PC-3 (cell line): ENCODE measurements around the gene FAM117B. TPM values are rescaled to one million over a fixed set of nuclear protein-coding genes. Genes with fewer than 3 reads are reported as not detected.

Source experiments
- ATAC-seq: fragments of 200-7000 bp; cut with Tn5 transposase; 2 replicates; pipeline ENCODE4 v1.9.1; 2020; ENCODE audit warnings: mild to moderate bottlenecking, moderate library complexity
- BruUV-seq: library from RNA; stranded (reverse); fragments of 400-500 nt; replicated peaks from 2 replicates; lab custom pipeline; 2021; lab: Mats Ljungman, UMichigan
- CTCF ChIA-PET: fragments of 300-600 bp; sonication (Branson Sonifier 250); formaldehyde crosslinking; loops from one replicate; lab custom pipeline; 2022; ENCODE audit warnings: antibody characterized with exemption; lab: Charles Lee
- POLR2A ChIA-PET: fragments of 300-600 bp; sonication (Branson Sonifier 250); formaldehyde crosslinking; loops from one replicate; lab custom pipeline; 2022; ENCODE audit warnings: antibody characterized with exemption; ENCODE audit not compliant: unreplicated experiment; lab: Charles Lee
- DNase-seq: peaks from one replicate; pipeline ENCODE4 v3.0.0-alpha.2; 2015
- H2AFZ ChIP-seq: fragments of 300-600 bp; sonication (generic); 2 replicates; pipeline ENCODE4 v1.6.0; 2016; ENCODE audit warnings: antibody characterized with exemption, low read length
- H3F3A ChIP-seq: fragments of 300-600 bp; sonication (generic); one replicate; pipeline ENCODE4 v1.6.0; 2017; ENCODE audit warnings: antibody characterized with exemption, low read length, control low read depth, mild to moderate bottlenecking; ENCODE audit not compliant: unreplicated experiment
- H3K27ac ChIP-seq: fragments of 300-600 bp; sonication (generic); 2 replicates; pipeline ENCODE4 v1.5.1; 2016; ENCODE audit warnings: mild to moderate bottlenecking, low read length
- H3K27me3 ChIP-seq: fragments of 300-600 bp; sonication (generic); 2 replicates; pipeline ENCODE4 v1.6.1; 2016; ENCODE audit warnings: low read length, mixed read lengths
- H3K36me3 ChIP-seq: fragments of 300-600 bp; sonication (generic); 2 replicates; pipeline ENCODE4 v1.6.1; 2016; ENCODE audit warnings: low read depth, mixed run types, low read length, mixed read lengths
- H3K4me1 ChIP-seq: fragments of 300-600 bp; sonication (generic); 2 replicates; pipeline ENCODE4 v1.5.1; 2016; ENCODE audit warnings: low read length; ENCODE audit not compliant: insufficient read depth
- H3K4me2 ChIP-seq: fragments of 300-600 bp; sonication (generic); 2 replicates; pipeline ENCODE4 v1.6.0; 2016; ENCODE audit warnings: low read length
- H3K4me3 ChIP-seq: fragments of 300-600 bp; sonication (generic); 2 replicates; pipeline ENCODE4 v1.5.1; 2016; ENCODE audit warnings: mild to moderate bottlenecking, low read length, mixed read lengths
- H3K79me2 ChIP-seq: fragments of 300-600 bp; sonication (generic); 2 replicates; pipeline ENCODE4 v1.6.1; 2017; ENCODE audit warnings: low read length, mixed read lengths
- H3K9ac ChIP-seq: fragments of 300-600 bp; sonication (generic); 2 replicates; pipeline ENCODE4 v1.6.0; 2016; ENCODE audit warnings: mild to moderate bottlenecking, low read length
- H3K9me2 ChIP-seq: fragments of 300-600 bp; sonication (generic); replicated peaks from 2 replicates; pipeline ENCODE4 v1.6.1; 2016; ENCODE audit warnings: mixed run types, low read length, mixed read lengths
- H3K9me3 ChIP-seq: fragments of 300-600 bp; sonication (generic); 2 replicates; pipeline ENCODE4 v1.6.1; 2016; ENCODE audit warnings: low read length, mixed read lengths
- H4K20me1 ChIP-seq: fragments of 300-600 bp; sonication (generic); 2 replicates; pipeline ENCODE4 v1.6.1; 2016; ENCODE audit warnings: low read length, mixed read lengths
- CTCF ChIP-seq: fragments of 300-600 bp; sonication (generic); conservative IDR thresholded peaks from 2 replicates; pipeline ENCODE4 v1.5.1; 2017; ENCODE audit warnings: antibody characterized with exemption, low read depth, mild to moderate bottlenecking, low read length
- EZH2 ChIP-seq: fragments of 300-600 bp; sonication (generic); IDR thresholded peaks from one replicate; pipeline ENCODE4 v1.6.1; 2017; ENCODE audit warnings: antibody characterized with exemption, mild to moderate bottlenecking, low read length; ENCODE audit not compliant: unreplicated experiment
- EZH2phosphoT487 ChIP-seq: fragments of 300-600 bp; sonication (generic); IDR thresholded peaks from 2 replicates; pipeline ENCODE4 v1.6.1; 2018; ENCODE audit warnings: mild to moderate bottlenecking, antibody characterized with exemption, low read length, borderline replicate concordance
- intact Hi-C: fragments of 100-400 bp; cut with micrococcal nuclease; formaldehyde crosslinking; loops from 2 replicates; pipeline ENCODE4 v1.9.0; 2023
- total RNA-seq: library from RNA; depleted of rRNA; stranded (reverse); fragments of >200 nt; gene quantifications from 2 replicates; pipeline ENCODE4 v1.2.3, GENCODE V29; 2014

Gene FAM117B
- total RNA-seq, 1 experiment from 2014 or later = 2.2 TPM

DNA sequence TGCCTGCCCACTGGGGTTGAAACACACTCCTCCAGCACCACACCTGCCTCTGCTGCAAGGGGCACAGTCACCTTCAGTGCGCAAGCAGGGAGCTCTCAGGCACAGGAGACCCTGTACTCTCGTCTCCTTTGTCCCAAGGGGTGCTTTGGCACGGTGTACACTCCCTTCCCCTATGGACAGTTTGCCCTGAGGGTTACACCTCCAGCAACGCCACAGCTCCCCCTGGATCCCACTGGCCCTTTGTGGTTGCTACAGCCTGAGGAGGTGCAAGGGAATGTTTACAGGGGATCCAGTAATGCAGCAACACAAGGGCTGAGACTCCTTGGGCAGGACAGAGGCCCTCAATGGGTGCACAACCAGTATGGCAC, 45.2 kb upstream of the FAM117B start:
- Histone ChIP-seq H3K4me3 (no peak overlapping the region), H3F3A (no peaks in the 10 kb centered on the region), H3K4me1 (peaks cover 4% of the 10 kb centered on the region), H2AFZ (no peak overlapping the region), H3K9me2 (no peaks in the 10 kb centered on the region), H3K79me2 (no peaks in the 10 kb centered on the region), H3K36me3 (no peaks in the 10 kb centered on the region), H3K9me3 (no peaks in the 10 kb centered on the region), H3K27me3 (no peaks in the 10 kb centered on the region), H4K20me1 (no peaks in the 10 kb centered on the region), H3K9ac (no peak overlapping the region), H3K4me2 (no peak overlapping the region), H3K27ac (no peak overlapping the region)
- CTCF ChIA-PET = no interaction called here
- intact Hi-C loops = loop anchor here (2.0 to 10.0 kb wide), 2 partner anchors 215 to 241 kb away; no protein-coding TSS in a partner anchor
- POLR2A ChIA-PET = no interaction called here
- BruUV-seq = no TSS peak
- TF ChIP-seq EZH2phosphoT487 (no peak), CTCF (no peak), EZH2 (no peak)
- DNase-seq (no peak), ATAC-seq (no peak)

DNA sequence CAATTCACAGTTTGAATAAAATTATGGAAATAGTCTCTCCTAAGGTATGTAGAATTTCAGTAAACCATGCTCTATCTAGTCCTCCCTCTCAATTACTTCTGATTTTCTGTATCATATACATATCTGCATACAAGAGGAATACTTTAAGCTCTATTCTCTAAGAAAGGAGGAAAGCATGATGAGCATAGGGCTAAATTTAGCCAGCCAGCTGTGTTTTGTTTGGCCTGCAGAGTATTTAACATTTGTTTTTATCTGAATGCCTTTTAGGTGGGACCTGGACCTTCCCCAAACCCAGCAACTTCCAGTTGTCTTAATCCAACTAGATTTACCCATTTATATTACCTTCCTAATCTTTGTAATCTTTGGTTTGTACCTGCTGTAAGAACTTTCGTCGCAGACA, 42.2 kb upstream of the FAM117B start:
- no TSS peak for BruUV-seq
- Histone ChIP-seq H2AFZ (no peak overlapping the region), H3K27ac (no peak overlapping the region), H3K27me3 (no peaks in the 10 kb centered on the region), H3K4me2 (no peak overlapping the region), H3F3A (no peaks in the 10 kb centered on the region), H3K9me3 (no peaks in the 10 kb centered on the region), H3K36me3 (no peaks in the 10 kb centered on the region), H4K20me1 (no peaks in the 10 kb centered on the region), H3K4me1 (peaks cover 4% of the 10 kb centered on the region), H3K9me2 (no peaks in the 10 kb centered on the region), H3K4me3 (no peak overlapping the region), H3K79me2 (no peaks in the 10 kb centered on the region), H3K9ac (no peak overlapping the region)
- ChIA-PET CTCF (no interaction called here), POLR2A (interaction anchor here (0.5 kb wide), 1 partner anchor 9 kb away, joined by 3 read pairs; no protein-coding TSS in a partner anchor)
- intact Hi-C loops = no loop called here
- ATAC-seq (no peak), DNase-seq (no peak)
- no peak for TF ChIP-seq CTCF
- TF ChIP-seq EZH2phosphoT487 = no peak
- no peak for TF ChIP-seq EZH2

DNA sequence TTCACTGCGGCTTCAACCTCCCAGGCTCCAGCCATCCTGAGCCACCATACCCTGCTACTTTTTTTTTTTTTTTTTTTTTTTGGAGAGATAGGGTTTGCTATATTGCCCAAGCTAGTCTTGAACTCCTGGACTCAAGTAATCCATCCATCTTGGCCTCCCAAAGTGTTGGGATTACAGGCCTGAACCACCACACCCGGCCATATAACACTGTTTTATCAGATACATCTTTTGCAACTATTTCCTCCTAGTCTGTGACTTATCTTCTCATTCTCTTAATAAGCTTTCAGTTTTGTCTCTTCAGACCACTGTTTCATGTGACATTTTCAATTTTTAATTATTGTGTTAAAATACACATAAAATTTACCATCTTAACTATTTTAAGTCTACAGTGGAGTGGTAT, 35.7 kb upstream of the FAM117B start:
- H3K9me2 ChIP-seq = no peaks in the 10 kb centered on the region
- ATAC-seq (no peak), DNase-seq (no peak)
- no peak overlapping the region for H3K4me2 ChIP-seq
- H3K4me1 ChIP-seq = no peaks in the 10 kb centered on the region
- no peaks in the 10 kb centered on the region for H3K36me3 ChIP-seq
- no peak overlapping the region for H2AFZ ChIP-seq
- H3K9ac ChIP-seq = no peak overlapping the region
- H3K27me3 ChIP-seq = no peaks in the 10 kb centered on the region
- no TSS peak for BruUV-seq
- intact Hi-C loops = no loop called here
- POLR2A ChIA-PET = no interaction called here
- no peaks in the 10 kb centered on the region for H3F3A ChIP-seq
- H4K20me1 ChIP-seq = no peaks in the 10 kb centered on the region
- no peak overlapping the region for H3K27ac ChIP-seq
- CTCF ChIA-PET = no interaction called here
- no peak for TF ChIP-seq EZH2
- no peak for TF ChIP-seq EZH2phosphoT487
- TF ChIP-seq CTCF = no peak
- no peak overlapping the region for H3K4me3 ChIP-seq
- no peaks in the 10 kb centered on the region for H3K79me2 ChIP-seq
- H3K9me3 ChIP-seq = no peaks in the 10 kb centered on the region
